NK-92 (cell line): ENCODE measurements around the gene CIDEA.
"Not testable (repeated sequence)": the region's sequence is repeated elsewhere in the genome, so short reads cannot be mapped to it uniquely, and the experiment has no call there.

ENCODE experiments used
- DNase-seq: peaks from one replicate; lab custom pipeline; 2025; ENCODE audit not compliant: unreplicated experiment; lab: John Stamatoyannopoulos, UW

CIDEA gene

GRCh38 chr18:12238826-12239225 is 15.3 kb upstream of the CIDEA start:
- no peak for DNase-seq

DNA sequence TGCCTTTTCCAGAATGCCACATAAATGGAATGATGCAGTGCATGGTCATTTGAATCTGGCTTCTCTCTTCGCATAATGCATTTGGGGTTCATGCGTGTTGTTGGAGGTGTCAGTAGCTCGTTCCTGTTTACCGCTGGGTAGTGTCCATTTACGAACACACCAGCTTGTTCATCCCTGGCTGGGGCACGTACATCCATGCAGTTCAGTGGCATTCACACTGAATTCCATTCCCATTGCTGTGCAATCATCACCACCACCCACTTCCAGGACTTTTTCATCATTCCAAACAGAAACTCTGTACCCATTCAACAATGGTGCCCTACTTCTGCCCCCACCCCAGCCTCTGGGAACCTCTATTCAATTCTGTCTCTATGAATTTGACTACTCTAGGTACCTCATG is 14.7 kb upstream of the CIDEA start:
- no peak for DNase-seq

GRCh38 chr18:12242658-12243260 is 11.4 kb upstream of the CIDEA start:
- DNase-seq, result no peak

DNA sequence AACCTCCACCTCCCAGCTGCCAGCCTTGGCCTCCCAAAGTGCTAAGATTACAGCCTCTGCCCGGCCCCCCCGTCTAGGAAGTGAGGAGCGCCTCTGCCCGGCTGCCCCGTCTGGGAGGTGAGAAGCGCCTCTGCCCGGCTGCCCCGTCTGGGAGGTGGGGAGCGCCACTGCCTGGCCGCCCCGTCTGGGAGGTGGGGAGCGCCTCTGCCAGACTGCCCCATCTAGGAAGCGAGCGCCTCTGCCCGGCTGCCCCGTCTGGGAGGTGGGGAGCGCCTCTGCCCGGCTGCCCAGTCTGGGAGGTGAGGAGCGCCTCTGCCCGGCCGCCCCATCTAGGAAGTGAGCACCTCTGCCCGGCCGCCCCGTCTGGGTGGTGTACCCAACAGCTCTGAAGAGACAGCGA is 10.9 kb upstream of the CIDEA start:
- not testable (repeated sequence) for DNase-seq

DNA sequence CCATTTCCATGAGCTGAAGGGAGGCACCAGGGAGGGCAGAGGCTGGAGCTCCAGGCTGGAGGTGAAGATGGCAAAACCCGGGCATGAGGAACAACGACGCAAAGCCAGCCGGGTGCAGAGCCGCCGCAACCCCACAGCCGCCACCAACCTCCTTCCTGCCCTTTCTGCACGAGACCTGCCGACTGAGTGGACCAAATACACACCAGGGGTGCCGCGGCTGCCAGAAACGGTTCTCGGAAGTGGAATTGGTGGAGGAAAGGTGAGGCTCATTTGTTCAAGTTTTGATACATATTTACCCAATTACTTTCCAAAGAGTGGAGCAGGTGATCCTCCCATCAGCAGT is 8.4 kb upstream of the CIDEA start:
- no peak for DNase-seq

GRCh38 chr18:12246849-12247808 is 7.0 kb upstream of the CIDEA start:
- no peak for DNase-seq

- DNase-seq, result no peak
Observed at GRCh38 chr18:12247946-12248345, 6.2 kb upstream of the CIDEA start.

GRCh38 chr18:12248926-12249720 is 5.0 kb upstream of the CIDEA start:
- DNase-seq, result no peak

- no peak for DNase-seq
Observed at GRCh38 chr18:12251311-12251710, 2.9 kb upstream of the CIDEA start.

GRCh38 chr18:12252061-12252460 is 2.1 kb upstream of the CIDEA start:
- no peak for DNase-seq

DNA sequence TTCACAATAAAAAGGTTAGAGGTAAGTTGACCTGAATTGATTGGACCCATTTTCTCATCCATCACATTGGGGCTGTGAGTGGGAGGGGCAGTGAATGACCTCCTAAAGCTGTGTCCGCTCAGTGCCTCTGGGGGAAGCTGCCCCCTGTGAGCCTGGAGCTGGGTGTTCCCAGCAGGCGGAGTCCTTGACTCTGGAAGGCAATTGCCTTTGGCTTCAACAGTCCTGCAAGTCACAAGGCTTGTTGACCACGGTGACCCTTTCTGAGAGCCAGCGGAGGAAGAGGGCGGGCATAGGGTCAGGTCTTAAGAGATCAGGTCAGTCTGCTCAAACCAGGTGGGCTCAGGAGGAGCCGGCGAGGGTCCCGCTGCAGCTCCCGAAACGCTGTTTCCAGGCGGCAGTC is 1.1 kb upstream of the CIDEA start:
- no peak for DNase-seq

DNA sequence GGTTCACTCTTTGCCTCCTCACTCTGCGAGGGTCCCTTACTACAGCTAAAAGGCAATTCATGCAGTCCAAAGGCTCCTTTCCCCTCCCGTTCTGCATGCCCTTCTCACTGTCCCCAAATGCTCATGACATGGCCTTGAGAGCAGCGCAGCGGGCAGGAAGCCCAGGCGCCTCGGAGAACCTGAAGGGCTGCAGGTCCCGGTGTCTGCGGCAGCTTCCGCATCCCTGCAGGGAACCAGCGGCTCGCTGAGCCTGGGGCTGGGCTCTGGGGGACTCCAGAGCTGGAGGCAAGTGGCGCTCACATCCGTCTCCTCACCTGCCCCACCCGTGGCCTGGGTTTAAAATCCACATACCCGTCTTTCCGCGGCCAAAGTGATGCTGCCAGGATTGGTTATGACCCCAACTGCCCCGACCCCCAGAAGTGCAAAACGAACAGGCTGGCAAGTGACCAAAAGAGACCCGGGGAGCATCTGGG is 462 bp upstream of the CIDEA start:
- DNase-seq, result no peak

GRCh38 chr18:12254820-12255511 is 805 bp downstream of the CIDEA start:
- no peak for DNase-seq

DNA sequence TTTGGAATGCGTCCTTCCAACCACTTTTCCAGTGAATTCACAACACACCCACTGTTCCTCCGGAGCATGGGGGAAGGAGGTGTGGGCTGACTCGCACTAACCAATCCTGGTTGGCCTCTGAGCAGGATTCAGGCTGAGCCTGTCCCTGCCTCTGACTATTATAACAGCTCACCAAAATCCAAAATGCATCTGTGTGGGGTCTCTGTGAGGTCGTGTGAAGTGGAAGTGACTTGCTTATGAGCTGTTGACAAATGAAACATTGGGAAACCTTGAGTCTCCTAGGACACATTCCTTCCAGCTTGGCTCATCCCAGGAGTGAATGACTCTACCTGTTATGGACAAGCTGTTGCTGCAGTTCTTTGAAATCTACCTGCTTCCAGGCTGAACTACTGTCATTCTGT is 1.5 kb downstream of the CIDEA start:
- DNase-seq, result no peak

- no peak for DNase-seq
Observed at GRCh38 chr18:12256951-12257350, 2.8 kb downstream of the CIDEA start.

DNA sequence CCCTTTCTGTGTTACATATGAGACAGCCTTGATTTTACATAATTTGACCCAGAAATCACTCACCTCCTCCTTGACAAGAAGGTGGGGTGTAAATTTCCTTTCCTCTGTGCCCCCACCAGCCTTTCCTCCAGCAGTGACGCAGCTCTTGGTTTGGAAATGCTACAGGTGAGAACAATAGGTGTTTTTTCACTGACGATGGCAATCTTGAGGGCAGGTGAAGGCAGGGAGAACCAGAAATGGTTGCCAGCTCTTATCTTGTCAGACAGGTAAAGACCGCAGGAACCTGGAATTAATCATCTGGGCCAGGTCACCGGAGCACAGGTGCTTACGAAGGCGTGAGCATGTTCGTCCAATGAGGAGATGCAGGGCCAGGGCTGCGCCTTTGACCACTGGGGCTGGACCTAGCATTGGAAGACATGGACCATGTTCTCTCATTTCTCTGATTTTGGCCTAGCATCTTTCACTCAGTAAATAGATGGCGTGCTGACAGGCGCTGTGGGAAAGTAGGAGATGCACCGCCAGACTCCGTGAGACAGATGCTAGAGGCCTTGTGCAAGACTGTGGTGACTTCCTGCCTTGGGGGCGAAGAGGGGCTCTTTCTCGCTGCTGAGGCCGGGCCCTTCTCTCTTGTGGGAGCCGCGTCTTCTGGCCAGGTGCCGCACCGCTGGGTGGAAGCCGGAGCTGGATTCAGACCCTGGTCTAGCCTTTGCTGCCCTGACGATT is 4.0 kb downstream of the CIDEA start:
- DNase-seq, result no peak

DNA sequence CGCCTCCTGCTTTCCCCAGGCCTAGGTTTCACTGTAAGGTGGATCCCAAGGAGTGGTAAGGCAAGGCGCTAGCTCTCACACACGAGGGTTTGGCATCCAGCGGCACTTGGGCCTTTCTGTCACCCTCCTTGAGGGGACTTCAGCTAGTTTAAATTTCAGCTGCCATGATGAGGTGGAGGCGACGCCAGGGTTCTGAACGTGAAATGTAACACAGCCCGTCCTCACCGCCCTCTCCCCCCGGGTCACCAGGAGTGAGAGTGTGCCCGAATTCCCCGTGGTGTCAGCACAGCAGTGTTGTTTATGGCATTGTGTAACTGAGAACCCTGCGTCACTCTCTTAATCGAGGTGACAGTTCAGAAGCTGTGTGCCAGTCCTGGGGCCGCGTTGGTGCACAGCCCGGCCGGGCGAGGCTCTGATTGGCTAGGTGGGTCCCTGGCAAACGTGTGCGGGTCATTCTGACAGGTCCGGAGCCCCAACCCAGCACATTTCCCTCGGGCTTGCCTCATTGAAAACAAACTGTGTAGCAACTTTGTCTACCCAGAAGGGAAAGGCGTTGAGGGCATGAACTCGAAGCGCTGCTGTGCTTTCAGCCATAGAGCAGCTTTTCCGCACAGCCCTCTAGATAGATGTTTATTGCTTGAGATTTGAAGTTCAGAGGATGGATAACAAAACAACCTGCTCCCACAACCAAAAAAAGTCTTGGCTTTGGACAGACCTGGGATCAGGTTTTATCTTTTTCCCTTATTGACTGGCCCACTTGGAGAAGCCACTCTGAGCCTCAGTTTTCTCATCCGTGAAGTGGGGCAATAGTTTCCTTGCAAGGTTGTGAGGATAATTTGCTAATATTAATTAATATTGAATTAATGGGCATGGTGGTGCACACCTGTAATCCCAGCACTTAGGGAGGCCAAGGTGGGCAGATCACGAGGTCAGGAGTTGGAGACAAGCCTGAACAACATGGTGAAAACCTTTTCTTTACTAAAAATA is 4.9 kb downstream of the CIDEA start:
- no peak for DNase-seq

DNA sequence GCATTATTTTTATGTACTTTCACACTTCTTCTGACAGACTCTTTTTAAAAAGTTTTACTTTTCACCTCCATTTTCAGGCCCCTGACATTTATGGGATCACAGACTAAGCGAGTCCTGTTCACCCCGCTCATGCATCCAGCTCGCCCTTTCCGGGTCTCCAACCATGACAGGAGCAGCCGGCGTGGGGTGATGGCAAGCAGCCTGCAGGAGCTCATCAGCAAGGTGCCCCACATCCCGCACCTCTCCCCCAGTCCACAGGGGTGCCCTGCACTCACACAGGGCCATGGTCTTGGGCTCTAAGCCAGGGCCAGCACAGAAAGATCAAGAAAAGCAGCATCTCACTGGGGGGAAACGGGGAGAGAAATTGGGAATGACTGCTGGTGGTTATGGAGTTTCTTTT is 8.6 kb downstream of the CIDEA start:
- no peak for DNase-seq

DNA sequence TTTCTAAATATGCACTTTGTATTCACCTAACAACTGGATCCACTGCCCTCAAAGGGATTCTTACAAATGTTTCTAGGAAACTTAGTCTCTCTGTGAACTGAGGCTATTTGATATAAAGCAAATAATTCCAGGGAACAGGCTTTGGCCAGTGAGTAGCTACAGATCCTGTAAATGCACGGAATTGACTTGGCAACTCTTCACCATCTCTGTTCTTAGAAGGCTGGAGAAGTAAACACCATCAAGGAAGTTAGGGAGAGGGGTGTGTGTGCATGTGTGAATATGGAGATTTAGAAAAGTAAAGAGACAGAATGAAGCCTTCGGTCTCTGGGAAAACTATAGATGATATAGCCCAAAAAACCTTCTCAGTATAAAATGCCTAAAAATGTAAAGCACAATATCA is 10.7 kb downstream of the CIDEA start:
- no peak for DNase-seq
